ENCODE data around the gene VIPR2. TPM values are rescaled to one million over a fixed set of nuclear protein-coding genes. Genes with fewer than 3 reads are reported as not detected.

The VIPR2 gene
- polyA plus RNA-seq, 3 donors, result not detected

GRCh38 chr7:159056737-159057136, 87.9 kb downstream of the VIPR2 start:
- 75% methylated on average over 3 of the region's 5 CpGs for WGBS (ENCODE audit: insufficient coverage)
- peaks cover 0 to 7% (median 4%) of the 10 kb centered on the region in 7 donors for H3K9me3 Mint-ChIP-seq
- H3K27ac ChIP-seq (ENCODE audit: low read depth in 1 of 2, low read length in 2 of 2), result no peak overlapping the region
- H3K27me3 ChIP-seq (ENCODE audit: control insufficient read depth in 2 of 2, insufficient read depth in 2 of 2, low read length in 2 of 2), result peaks cover 0 to 4% of the 10 kb centered on the region in 2 donors
- peaks cover 5 to 9% of the 10 kb centered on the region in 2 donors for H3K9me3 ChIP-seq (replicated peaks in 1 of 2; ENCODE audit: control insufficient read depth in 1 of 2, insufficient read depth in 1 of 2, low read length in 2 of 2)
- H3K4me1 ChIP-seq (ENCODE audit: control insufficient read depth in 1 of 2, insufficient read depth in 2 of 2, low read length in 2 of 2), result no peaks in the 10 kb centered on the region
- peaks cover 3 to 12% (median 5%) of the 10 kb centered on the region in 3 donors for H3K27me3 Mint-ChIP-seq (ENCODE audit: low read depth in 3 of 3)
- H3K36me3 Mint-ChIP-seq, result no peaks in the 10 kb centered on the region
- no peaks in the 10 kb centered on the region for H3K4me1 Mint-ChIP-seq
- no peak for DNase-seq
- no peak for TF ChIP-seq CTCF (IDR thresholded peaks at IDR 0.05)
- H3K9ac ChIP-seq (ENCODE audit: insufficient read depth, low read length, poor library complexity, severe bottlenecking), result no peak overlapping the region
- H3K36me3 ChIP-seq (replicated peaks in 1 of 2; ENCODE audit: control insufficient read depth in 1 of 2, insufficient read depth in 2 of 2, low read length in 2 of 2), result no peaks in the 10 kb centered on the region
- H3K4me3 ChIP-seq (replicated peaks in 1 of 3; ENCODE audit: low read depth in 2 of 3, low read length in 3 of 3), result no peak overlapping the region
- no peak overlapping the region for H3K4me3 Mint-ChIP-seq
- H2AFZ ChIP-seq (ENCODE audit: insufficient read depth, low read depth, low read length, poor library complexity, severe bottlenecking), result no peak overlapping the region
- H3K4me2 ChIP-seq (replicated peaks; ENCODE audit: extremely low read depth, low read length, poor library complexity, severe bottlenecking), result no peak overlapping the region
- intact Hi-C loops (cut with micrococcal nuclease), result no loop called here
- no peaks in the 10 kb centered on the region for H3K79me2 ChIP-seq (ENCODE audit: insufficient read depth, low read length)
- H4K20me1 ChIP-seq (ENCODE audit: insufficient read depth, low read length), result no peaks in the 10 kb centered on the region
- no peak overlapping the region for H3K27ac Mint-ChIP-seq

GRCh38 chr7:159051916-159052315, 92.8 kb downstream of the VIPR2 start:
- H3K79me2 ChIP-seq (ENCODE audit: insufficient read depth, low read length), result no peaks in the 10 kb centered on the region
- Mint-ChIP-seq H3K4me3 (no peak overlapping the region), H3K4me1 (no peaks in the 10 kb centered on the region), H3K36me3 (no peaks in the 10 kb centered on the region), H3K27ac (no peak overlapping the region), H3K9me3 (peaks cover 0 to 3% (median 2%) of the 10 kb centered on the region in 7 donors), H3K27me3 (ENCODE audit: low read depth in 3 of 3) (peaks cover 5 to 18% (median 7%) of the 10 kb centered on the region in 3 donors)
- no CpG with 5 or more reads among the region's 2 CpGs for WGBS (ENCODE audit: insufficient coverage)
- no peaks in the 10 kb centered on the region for H3K4me1 ChIP-seq (ENCODE audit: control insufficient read depth in 1 of 2, insufficient read depth in 2 of 2, low read length in 2 of 2)
- intact Hi-C loops (cut with micrococcal nuclease), result no loop called here
- H2AFZ ChIP-seq (ENCODE audit: insufficient read depth, low read depth, low read length, poor library complexity, severe bottlenecking), result no peak overlapping the region
- no peak overlapping the region for H3K4me2 ChIP-seq (replicated peaks; ENCODE audit: extremely low read depth, low read length, poor library complexity, severe bottlenecking)
- H3K36me3 ChIP-seq (replicated peaks in 1 of 2; ENCODE audit: control insufficient read depth in 1 of 2, insufficient read depth in 2 of 2, low read length in 2 of 2), result no peaks in the 10 kb centered on the region
- no peak for DNase-seq
- no peaks in the 10 kb centered on the region for H3K27me3 ChIP-seq (ENCODE audit: control insufficient read depth in 2 of 2, insufficient read depth in 2 of 2, low read length in 2 of 2)
- peaks cover 0 to 3% of the 10 kb centered on the region in 2 donors for H3K9me3 ChIP-seq (replicated peaks in 1 of 2; ENCODE audit: control insufficient read depth in 1 of 2, insufficient read depth in 1 of 2, low read length in 2 of 2)
- H3K4me3 ChIP-seq (replicated peaks in 1 of 3; ENCODE audit: low read depth in 2 of 3, low read length in 3 of 3), result no peak overlapping the region
- no peak overlapping the region for H3K9ac ChIP-seq (ENCODE audit: insufficient read depth, low read length, poor library complexity, severe bottlenecking)
- TF ChIP-seq CTCF (IDR thresholded peaks at IDR 0.05), result no peak
- H3K27ac ChIP-seq (ENCODE audit: low read depth in 1 of 2, low read length in 2 of 2), result no peak overlapping the region
- no peaks in the 10 kb centered on the region for H4K20me1 ChIP-seq (ENCODE audit: insufficient read depth, low read length)

All from CD14-positive monocyte (primary cell).